ENCODE data around the gene ATP8B2.
A peak's percentile ranks its signal among the peaks of the same experiment; 100 is the strongest.
"Not testable (repeated sequence)": the region's sequence is repeated elsewhere in the genome, so short reads cannot be mapped to it uniquely, and the experiment has no call there.

ATP8B2 gene

GRCh38 chr1:154324669-154325582, at the start of gene ATP8B2:
ATP8B2 (plus strand) TSS chr1:154325525; CDS start chr1:154328142, 2,617 bp downstream.
- peak in 50 of 51 donors; percentile 8 to 84 (median 52) for DNase-seq

GRCh38 chr1:154276797-154277196, 48.5 kb upstream of the ATP8B2 start:
- DNase-seq = no peak

- not testable (repeated sequence) for DNase-seq
Measured at GRCh38 chr1:154287591-154287990, 37.7 kb upstream of the ATP8B2 start.

- no peak for DNase-seq
Measured at GRCh38 chr1:154288661-154289060, 36.7 kb upstream of the ATP8B2 start.

GRCh38 chr1:154290921-154291320, 34.4 kb upstream of the ATP8B2 start:
- DNase-seq = peak in 1 of 51 donors; percentile 21

- no peak for DNase-seq
Measured at GRCh38 chr1:154295408-154296235, 29.7 kb upstream of the ATP8B2 start.

- DNase-seq = no peak
Measured at GRCh38 chr1:154301582-154301981, 23.7 kb upstream of the ATP8B2 start.

- peak in 2 of 51 donors; percentile 5 to 12 for DNase-seq
Measured at GRCh38 chr1:154304664-154305337, 20.5 kb upstream of the ATP8B2 start.

GRCh38 chr1:154306151-154306550, 19.2 kb upstream of the ATP8B2 start:
- no peak for DNase-seq

- DNase-seq = not testable (repeated sequence)
Measured at GRCh38 chr1:154307670-154308270, 17.6 kb upstream of the ATP8B2 start.

GRCh38 chr1:154309136-154309535, 16.2 kb upstream of the ATP8B2 start:
- not testable (repeated sequence) for DNase-seq

GRCh38 chr1:154312229-154313065, 12.9 kb upstream of the ATP8B2 start:
- not testable (repeated sequence) for DNase-seq

- no peak for DNase-seq
Measured at GRCh38 chr1:154313066-154313356, 12.3 kb upstream of the ATP8B2 start.

- not testable (repeated sequence) for DNase-seq
Measured at GRCh38 chr1:154314226-154314625, 11.1 kb upstream of the ATP8B2 start.

GRCh38 chr1:154316704-154317103, 8.6 kb upstream of the ATP8B2 start:
- DNase-seq = no peak

- DNase-seq = no peak
Measured at GRCh38 chr1:154318386-154318785, 6.9 kb upstream of the ATP8B2 start.

- DNase-seq = no peak
Measured at GRCh38 chr1:154320882-154321608, 4.3 kb upstream of the ATP8B2 start, which contains the start of gene AQP10. AQP10 (plus strand) TSS chr1:154321093; CDS start chr1:154321156, 63 bp downstream.

GRCh38 chr1:154321609-154321934, 3.8 kb upstream of the ATP8B2 start:
- not testable (repeated sequence) for DNase-seq

- DNase-seq = no peak
Measured at GRCh38 chr1:154323493-154323892, 1.8 kb upstream of the ATP8B2 start.

GRCh38 chr1:154324241-154324640, 1.1 kb upstream of the ATP8B2 start:
- DNase-seq = no peak
